ENCODE data around the gene SH3RF3.

The SH3RF3 gene

GRCh38 chr2:109403841-109404201, 274.8 kb downstream of the SH3RF3 start:
- no peak for DNase-seq (ENCODE audit: low read depth, low spot score)
- no CpG with 5 or more reads among the region's 5 CpGs for WGBS (ENCODE audit: insufficient coverage, insufficient read length)

GRCh38 chr2:109404681-109405080, 275.7 kb downstream of the SH3RF3 start:
- H3K36me3 ChIP-seq (ENCODE audit: control insufficient read depth, insufficient read depth, low read length), result no peaks in the 10 kb centered on the region; the same call in 1 of the 2 replicates
- WGBS (ENCODE audit: insufficient coverage, insufficient read length), result no CpG with 5 or more reads among the region's 6 CpGs

More at GRCh38 chr2:109403841-109404201, 274.8 kb downstream of the SH3RF3 start:
- Histone ChIP-seq H3K27ac (ENCODE audit: low read length) (no peak overlapping the region), H3K27me3 (ENCODE audit: control insufficient read depth, insufficient read depth, low read length) (no peaks in the 10 kb centered on the region), H3K4me3 (ENCODE audit: low read length) (no peak overlapping the region), H3K9me3 (ENCODE audit: control insufficient read depth, insufficient read depth, low read length) (no peaks in the 10 kb centered on the region), H3K4me1 (ENCODE audit: control insufficient read depth, insufficient read depth, low read length) (no peaks in the 10 kb centered on the region), H3K36me3 (ENCODE audit: control insufficient read depth, insufficient read depth, low read length) (no peaks in the 10 kb centered on the region; the same call in 1 of the 2 replicates)

GRCh38 chr2:109405873-109406272, 276.9 kb downstream of the SH3RF3 start:
- H3K27me3 ChIP-seq (ENCODE audit: control insufficient read depth, insufficient read depth, low read length), result no peaks in the 10 kb centered on the region
- H3K4me1 ChIP-seq (ENCODE audit: control insufficient read depth, insufficient read depth, low read length), result peaks cover 4% of the 10 kb centered on the region; the same call in 1 of the 2 replicates
- no peaks in the 10 kb centered on the region for H3K9me3 ChIP-seq (ENCODE audit: control insufficient read depth, insufficient read depth, low read length)
- DNase-seq (ENCODE audit: low read depth, low spot score), result no peak
- no peak overlapping the region for H3K27ac ChIP-seq (ENCODE audit: low read length)
- no peaks in the 10 kb centered on the region; the same call in 1 of the 2 replicates for H3K36me3 ChIP-seq (ENCODE audit: control insufficient read depth, insufficient read depth, low read length)
- no peak overlapping the region for H3K4me3 ChIP-seq (ENCODE audit: low read length)
- no CpG with 5 or more reads among the region's 10 CpGs for WGBS (ENCODE audit: insufficient coverage, insufficient read length)

More at GRCh38 chr2:109404681-109405080, 275.7 kb downstream of the SH3RF3 start:
- no peak overlapping the region for H3K4me3 ChIP-seq (ENCODE audit: low read length)
- H3K4me1 ChIP-seq (ENCODE audit: control insufficient read depth, insufficient read depth, low read length), result 0 out of 2 replicates have a peak, but pooled peaks cover 2% of the 10 kb centered on the region
- H3K9me3 ChIP-seq (ENCODE audit: control insufficient read depth, insufficient read depth, low read length), result no peaks in the 10 kb centered on the region
- no peak for DNase-seq (ENCODE audit: low read depth, low spot score)
- no peak overlapping the region for H3K27ac ChIP-seq (ENCODE audit: low read length)
- H3K27me3 ChIP-seq (ENCODE audit: control insufficient read depth, insufficient read depth, low read length), result no peaks in the 10 kb centered on the region

DNA sequence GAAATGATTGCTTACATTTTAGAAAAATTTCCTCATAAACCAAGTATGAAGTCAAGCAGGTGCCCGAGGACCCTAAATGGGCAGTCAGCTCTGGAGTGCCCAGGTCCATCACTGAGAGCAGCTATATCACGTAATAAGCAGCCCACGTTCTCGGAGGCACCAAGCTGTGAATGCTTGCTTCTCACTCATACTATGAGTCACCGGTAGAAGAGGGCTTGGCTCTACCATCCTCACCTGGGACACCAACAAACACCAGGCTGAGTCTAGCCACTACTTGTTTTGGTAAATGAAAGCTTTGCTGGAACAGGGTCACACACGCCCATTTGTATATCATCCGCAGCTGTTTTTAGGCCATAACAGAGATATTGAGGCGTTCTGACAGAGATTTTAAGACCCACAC, 277.3 kb downstream of the SH3RF3 start:
- Histone ChIP-seq H3K36me3 (ENCODE audit: control insufficient read depth, insufficient read depth, low read length) (no peaks in the 10 kb centered on the region; the same call in 1 of the 2 replicates), H3K27ac (ENCODE audit: low read length) (no peak overlapping the region), H3K9me3 (ENCODE audit: control insufficient read depth, insufficient read depth, low read length) (no peaks in the 10 kb centered on the region), H3K4me3 (ENCODE audit: low read length) (no peak overlapping the region), H3K27me3 (ENCODE audit: control insufficient read depth, insufficient read depth, low read length) (no peaks in the 10 kb centered on the region), H3K4me1 (ENCODE audit: control insufficient read depth, insufficient read depth, low read length) (peaks cover 4% of the 10 kb centered on the region; the same call in 1 of the 2 replicates)
- WGBS (ENCODE audit: insufficient coverage, insufficient read length), result no CpG with 5 or more reads among the region's 8 CpGs
- DNase-seq (ENCODE audit: low read depth, low spot score), result no peak

- no peak overlapping the region for H3K27ac ChIP-seq (ENCODE audit: low read length)
- no peaks in the 10 kb centered on the region for H3K9me3 ChIP-seq (ENCODE audit: control insufficient read depth, insufficient read depth, low read length)
- WGBS (ENCODE audit: insufficient coverage, insufficient read length), result no CpG with 5 or more reads among the region's 7 CpGs
- no peak overlapping the region for H3K4me3 ChIP-seq (ENCODE audit: low read length)
- H3K4me1 ChIP-seq (ENCODE audit: control insufficient read depth, insufficient read depth, low read length), result peaks cover 4% of the 10 kb centered on the region; the same call in 1 of the 2 replicates
- H3K36me3 ChIP-seq (ENCODE audit: control insufficient read depth, insufficient read depth, low read length), result no peaks in the 10 kb centered on the region; the same call in 1 of the 2 replicates
- no peaks in the 10 kb centered on the region for H3K27me3 ChIP-seq (ENCODE audit: control insufficient read depth, insufficient read depth, low read length)
- DNase-seq (ENCODE audit: low read depth, low spot score), result no peak
Observed at GRCh38 chr2:109407276-109408042, 278.5 kb downstream of the SH3RF3 start.

GRCh38 chr2:109408043-109408335, 279.0 kb downstream of the SH3RF3 start:
- peaks cover 4% of the 10 kb centered on the region; the same call in 1 of the 2 replicates for H3K4me1 ChIP-seq (ENCODE audit: control insufficient read depth, insufficient read depth, low read length)
- H3K27ac ChIP-seq (ENCODE audit: low read length), result no peak overlapping the region
- no peaks in the 10 kb centered on the region for H3K27me3 ChIP-seq (ENCODE audit: control insufficient read depth, insufficient read depth, low read length)
- no peaks in the 10 kb centered on the region; the same call in 1 of the 2 replicates for H3K36me3 ChIP-seq (ENCODE audit: control insufficient read depth, insufficient read depth, low read length)
- DNase-seq (ENCODE audit: low read depth, low spot score), result no peak
- H3K9me3 ChIP-seq (ENCODE audit: control insufficient read depth, insufficient read depth, low read length), result no peaks in the 10 kb centered on the region
- no CpG with 5 or more reads among the region's 4 CpGs for WGBS (ENCODE audit: insufficient coverage, insufficient read length)
- H3K4me3 ChIP-seq (ENCODE audit: low read length), result no peak overlapping the region

DNA sequence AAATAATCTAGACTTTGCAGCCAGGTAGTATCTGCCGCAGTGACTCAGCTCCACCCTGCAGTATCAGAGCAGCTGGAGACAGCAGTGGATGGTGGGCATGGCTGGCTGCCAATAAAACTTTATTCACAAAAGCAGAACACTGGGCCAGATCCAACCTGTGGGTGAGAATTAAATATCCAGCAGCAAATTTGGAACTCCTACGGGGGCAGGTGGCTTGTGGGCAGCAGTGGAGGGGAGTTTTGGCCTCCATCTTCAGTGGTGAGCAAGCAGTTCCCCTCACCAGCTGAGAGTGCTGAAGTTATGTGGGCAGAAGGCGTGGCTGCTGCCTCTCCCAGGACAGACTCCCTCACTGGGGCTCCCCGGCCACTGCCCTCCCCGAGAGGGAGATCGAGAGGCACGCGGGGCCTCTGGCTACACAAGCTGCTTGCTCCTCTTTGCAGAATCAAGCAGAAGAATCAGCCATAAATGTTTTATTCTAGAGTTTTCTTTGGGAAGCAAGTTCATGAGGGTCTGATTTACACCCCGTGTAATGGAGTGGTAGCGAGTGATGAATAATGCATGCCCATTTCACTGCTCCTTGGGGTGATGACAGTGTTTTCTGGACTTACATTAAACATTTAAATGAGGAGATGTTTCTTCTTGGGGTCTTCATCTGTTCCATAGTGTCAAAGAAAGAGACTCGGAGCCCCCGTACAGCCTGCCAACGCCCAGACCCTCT, 280.5 kb downstream of the SH3RF3 start:
- no peaks in the 10 kb centered on the region for H3K27me3 ChIP-seq (ENCODE audit: control insufficient read depth, insufficient read depth, low read length)
- H3K4me3 ChIP-seq (ENCODE audit: low read length), result no peak overlapping the region
- no peaks in the 10 kb centered on the region for H3K9me3 ChIP-seq (ENCODE audit: control insufficient read depth, insufficient read depth, low read length)
- H3K36me3 ChIP-seq (ENCODE audit: control insufficient read depth, insufficient read depth, low read length), result no peaks in the 10 kb centered on the region; the same call in 1 of the 2 replicates
- peaks cover 4% of the 10 kb centered on the region; the same call in 1 of the 2 replicates for H3K4me1 ChIP-seq (ENCODE audit: control insufficient read depth, insufficient read depth, low read length)
- H3K27ac ChIP-seq (ENCODE audit: low read length), result no peak overlapping the region
- WGBS (ENCODE audit: insufficient coverage, insufficient read length), result no CpG with 5 or more reads among the region's 13 CpGs
- no peak for DNase-seq (ENCODE audit: low read depth, low spot score)

GRCh38 chr2:109410039-109410815, 281.2 kb downstream of the SH3RF3 start:
- Histone ChIP-seq H3K27me3 (ENCODE audit: control insufficient read depth, insufficient read depth, low read length) (no peaks in the 10 kb centered on the region), H3K27ac (ENCODE audit: low read length) (no peak overlapping the region), H3K9me3 (ENCODE audit: control insufficient read depth, insufficient read depth, low read length) (no peaks in the 10 kb centered on the region), H3K4me3 (ENCODE audit: low read length) (no peak overlapping the region), H3K4me1 (ENCODE audit: control insufficient read depth, insufficient read depth, low read length) (peaks cover 4% of the 10 kb centered on the region; the same call in 1 of the 2 replicates), H3K36me3 (ENCODE audit: control insufficient read depth, insufficient read depth, low read length) (no peaks in the 10 kb centered on the region)
- no CpG with 5 or more reads among the region's 22 CpGs for WGBS (ENCODE audit: insufficient coverage, insufficient read length)
- DNase-seq (ENCODE audit: low read depth, low spot score), result no peak

DNA sequence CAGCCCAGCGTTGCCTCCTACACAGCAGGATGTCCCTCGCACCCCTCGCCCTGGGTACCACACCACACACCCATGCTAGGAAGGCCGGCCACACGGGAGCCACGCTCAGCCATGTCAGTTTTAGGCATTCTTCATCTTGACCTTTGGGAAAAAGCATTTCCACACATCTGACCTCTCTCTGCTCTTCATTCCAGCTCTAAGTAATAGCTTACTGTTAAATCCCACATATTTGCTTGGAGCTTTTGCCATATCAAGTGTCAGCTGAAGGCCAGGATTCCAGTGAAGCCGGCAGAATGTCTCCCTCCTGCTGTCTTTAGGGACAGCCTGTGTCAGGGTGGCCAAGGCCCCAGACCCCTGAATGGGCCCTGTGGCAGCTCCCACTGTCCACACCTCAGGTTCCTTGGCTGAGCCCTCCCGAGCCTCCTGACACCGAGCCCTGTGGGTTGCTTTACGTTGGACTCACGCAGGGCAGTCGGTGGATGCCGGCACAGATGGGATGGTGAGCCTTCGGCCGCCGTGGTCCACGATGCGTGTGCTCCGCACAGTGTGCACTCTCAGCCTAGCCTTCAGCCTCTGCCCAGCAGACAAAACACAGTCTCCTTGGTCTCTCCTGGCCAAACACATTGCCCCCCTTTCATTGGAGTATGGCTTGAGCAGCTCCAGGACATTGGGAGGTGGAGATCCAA, 282.8 kb downstream of the SH3RF3 start:
- Histone ChIP-seq H3K9me3 (ENCODE audit: control insufficient read depth, insufficient read depth, low read length) (no peaks in the 10 kb centered on the region), H3K4me3 (ENCODE audit: low read length) (no peak overlapping the region), H3K27me3 (ENCODE audit: control insufficient read depth, insufficient read depth, low read length) (no peaks in the 10 kb centered on the region), H3K4me1 (ENCODE audit: control insufficient read depth, insufficient read depth, low read length) (peaks cover 4% of the 10 kb centered on the region; the same call in 1 of the 2 replicates), H3K27ac (ENCODE audit: low read length) (no peak overlapping the region), H3K36me3 (ENCODE audit: control insufficient read depth, insufficient read depth, low read length) (no peaks in the 10 kb centered on the region)
- DNase-seq (ENCODE audit: low read depth, low spot score), result no peak
- WGBS (ENCODE audit: insufficient coverage, insufficient read length), result no CpG with 5 or more reads among the region's 19 CpGs

All from iPS DF 6.9 (cell line).